HepG2 (cell line): ENCODE data around the gene DNPH1. TPM values are rescaled to one million over a fixed set of nuclear protein-coding genes. Genes with fewer than 3 reads are reported as not detected.

Experiments
- CREBL2 ChIP-seq: sonication (generic); formaldehyde crosslinking; IDR thresholded peaks from 2 replicates; pipeline ENCODE4 v1.8.1; 2023; ENCODE audit warnings: missing genetic modification reagents, mild to moderate bottlenecking, borderline replicate concordance
- MED8 ChIP-seq: sonication (generic); formaldehyde crosslinking; IDR thresholded peaks from 2 replicates; pipeline ENCODE4 v1.8.1; 2023; ENCODE audit warnings: mild to moderate bottlenecking, missing genetic modification reagents; ENCODE audit not compliant: insufficient replicate concordance
- MEIS2 ChIP-seq: sonication (generic); formaldehyde crosslinking; IDR thresholded peaks from 2 replicates; pipeline ENCODE4 v1.9.0; 2021; ENCODE audit warnings: mild to moderate bottlenecking, missing genetic modification reagents
- MXI1 ChIP-seq: IDR thresholded peaks from 3 replicates; pipeline ENCODE4 v1.6.1; 2012; ENCODE audit warnings: low read depth, low read length, inconsistent platforms, borderline replicate concordance
- PHF21A ChIP-seq: sonication (generic); formaldehyde crosslinking; IDR thresholded peaks from 2 replicates; pipeline ENCODE4 v1.5.0; 2020; ENCODE audit warnings: mild to moderate bottlenecking, missing genetic modification reagents
- SMYD3 ChIP-seq: sonication (generic); formaldehyde crosslinking; IDR thresholded peaks from 2 replicates; pipeline ENCODE4 v1.8.1; 2023; ENCODE audit warnings: mild to moderate bottlenecking, missing genetic modification reagents
- TGIF2 ChIP-seq: IDR thresholded peaks from 2 replicates; pipeline ENCODE4 v1.6.1; 2016; ENCODE audit warnings: control low read depth, missing compliant biosample characterization
- THAP7 ChIP-seq: sonication (generic); formaldehyde crosslinking; IDR thresholded peaks from 2 replicates; pipeline ENCODE4 v1.8.1; 2023; ENCODE audit warnings: mild to moderate bottlenecking, missing genetic modification reagents
- ZBED4 ChIP-seq: sonication (generic); formaldehyde crosslinking; IDR thresholded peaks from 2 replicates; pipeline ENCODE4 v1.4.0; 2020; ENCODE audit warnings: missing genetic modification reagents, borderline replicate concordance
- ZNF136 ChIP-seq: sonication (generic); formaldehyde crosslinking; IDR thresholded peaks from 2 replicates; pipeline ENCODE4 v1.8.1; 2022; ENCODE audit warnings: low read depth, mild to moderate bottlenecking, moderate library complexity, missing genetic modification reagents
- ZNF143 ChIP-seq: sonication (generic); formaldehyde crosslinking; IDR thresholded peaks from 2 replicates; pipeline ENCODE4 v1.4.0; 2020; ENCODE audit warnings: missing genetic modification reagents
- ZNF557 ChIP-seq: sonication (generic); formaldehyde crosslinking; IDR thresholded peaks from 2 replicates; pipeline ENCODE4 v1.4.0; 2020; ENCODE audit warnings: missing genetic modification reagents
- ZNF670 ChIP-seq: sonication (generic); formaldehyde crosslinking; IDR thresholded peaks from 2 replicates; pipeline ENCODE4 v1.8.0; 2022; ENCODE audit warnings: mild to moderate bottlenecking, missing genetic modification reagents, borderline replicate concordance
- ZSCAN30 ChIP-seq: sonication (generic); formaldehyde crosslinking; IDR thresholded peaks from 2 replicates; pipeline ENCODE4 v1.5.0; 2020; ENCODE audit warnings: mild to moderate bottlenecking, missing genetic modification reagents
- polyA plus RNA-seq, 8 experiments: library from polyadenylated mRNA; depleted of rRNA in 3 of 8; stranded (reverse) in 7 of 8; unstranded in 1 of 8; fragments of >200 nt; fragmentation: Illumina TruSeq in 4 of 8; extraction: Trizol in 4 of 8; gene quantifications; 2 replicates each; pipeline versions ENCODE4 v1.2.1 to v1.2.3, GENCODE V29; 2011 to 2016; ENCODE audit warnings: low read depth in 4 of 8, missing spikeins in 1 of 8, mixed read lengths in 1 of 8; ENCODE audit not compliant: insufficient read depth in 1 of 8
- total RNA-seq, 5 experiments: library from RNA; depleted of rRNA; stranded (reverse); fragments of >200 nt; fragmentation: Illumina TruSeq; extraction: Trizol; gene quantifications; 2 replicates each; pipeline ENCODE4 v1.2.3, GENCODE V29; 2016; ENCODE audit warnings: low read depth in 1 of 5
- TF ChIP-seq, protein P1 (sequence below): sonication (generic); formaldehyde crosslinking; conservative IDR thresholded peaks from 2 replicates; pipeline ENCODE4 v1.4.0; 2020; ENCODE audit warnings: mild to moderate bottlenecking, missing genetic modification reagents, moderate library complexity
- TF ChIP-seq, protein P2 (sequence below): sonication (generic); formaldehyde crosslinking; IDR thresholded peaks from 2 replicates; pipeline ENCODE4 v1.5.1; 2020; ENCODE audit warnings: mild to moderate bottlenecking, missing genetic modification reagents, moderate library complexity

Gene DNPH1
- total and polyA plus RNA-seq, 2 of the 13 experiments (the other 11 are each of a cell fraction or from before 2014, with no cell fraction given) = 56.5 to 75.1 TPM

- TF ChIP-seq, protein P1, sequence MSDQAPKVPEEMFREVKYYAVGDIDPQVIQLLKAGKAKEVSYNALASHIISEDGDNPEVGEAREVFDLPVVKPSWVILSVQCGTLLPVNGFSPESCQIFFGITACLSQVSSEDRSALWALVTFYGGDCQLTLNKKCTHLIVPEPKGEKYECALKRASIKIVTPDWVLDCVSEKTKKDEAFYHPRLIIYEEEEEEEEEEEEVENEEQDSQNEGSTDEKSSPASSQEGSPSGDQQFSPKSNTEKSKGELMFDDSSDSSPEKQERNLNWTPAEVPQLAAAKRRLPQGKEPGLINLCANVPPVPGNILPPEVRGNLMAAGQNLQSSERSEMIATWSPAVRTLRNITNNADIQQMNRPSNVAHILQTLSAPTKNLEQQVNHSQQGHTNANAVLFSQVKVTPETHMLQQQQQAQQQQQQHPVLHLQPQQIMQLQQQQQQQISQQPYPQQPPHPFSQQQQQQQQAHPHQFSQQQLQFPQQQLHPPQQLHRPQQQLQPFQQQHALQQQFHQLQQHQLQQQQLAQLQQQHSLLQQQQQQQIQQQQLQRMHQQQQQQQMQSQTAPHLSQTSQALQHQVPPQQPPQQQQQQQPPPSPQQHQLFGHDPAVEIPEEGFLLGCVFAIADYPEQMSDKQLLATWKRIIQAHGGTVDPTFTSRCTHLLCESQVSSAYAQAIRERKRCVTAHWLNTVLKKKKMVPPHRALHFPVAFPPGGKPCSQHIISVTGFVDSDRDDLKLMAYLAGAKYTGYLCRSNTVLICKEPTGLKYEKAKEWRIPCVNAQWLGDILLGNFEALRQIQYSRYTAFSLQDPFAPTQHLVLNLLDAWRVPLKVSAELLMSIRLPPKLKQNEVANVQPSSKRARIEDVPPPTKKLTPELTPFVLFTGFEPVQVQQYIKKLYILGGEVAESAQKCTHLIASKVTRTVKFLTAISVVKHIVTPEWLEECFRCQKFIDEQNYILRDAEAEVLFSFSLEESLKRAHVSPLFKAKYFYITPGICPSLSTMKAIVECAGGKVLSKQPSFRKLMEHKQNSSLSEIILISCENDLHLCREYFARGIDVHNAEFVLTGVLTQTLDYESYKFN (CRISPR knock-in tag) = peak; percentile 91
- TF ChIP-seq SMYD3 (CRISPR knock-in tag) = no peak
- no peak for TF ChIP-seq CREBL2 (CRISPR knock-in tag)
- peak; percentile 78; the same call in 1 of the 2 replicates for TF ChIP-seq PHF21A (CRISPR knock-in tag)
- TF ChIP-seq ZNF670 = no peak
- TF ChIP-seq ZNF136 (CRISPR knock-in tag) = 0 out of 2 replicates have a peak, but pooled peaks have one; percentile 35
- no peak for TF ChIP-seq MED8 (CRISPR knock-in tag)
- TF ChIP-seq ZNF557 (CRISPR knock-in tag) = no peak
- no peak for TF ChIP-seq MXI1
- no peak for TF ChIP-seq MEIS2 (CRISPR knock-in tag)
- TF ChIP-seq ZSCAN30 = no peak
- TF ChIP-seq ZBED4 (CRISPR knock-in tag) = peak; percentile 95
- TF ChIP-seq TGIF2 (CRISPR knock-in tag) = no peak
- TF ChIP-seq THAP7 = no peak
- TF ChIP-seq, protein P2, sequence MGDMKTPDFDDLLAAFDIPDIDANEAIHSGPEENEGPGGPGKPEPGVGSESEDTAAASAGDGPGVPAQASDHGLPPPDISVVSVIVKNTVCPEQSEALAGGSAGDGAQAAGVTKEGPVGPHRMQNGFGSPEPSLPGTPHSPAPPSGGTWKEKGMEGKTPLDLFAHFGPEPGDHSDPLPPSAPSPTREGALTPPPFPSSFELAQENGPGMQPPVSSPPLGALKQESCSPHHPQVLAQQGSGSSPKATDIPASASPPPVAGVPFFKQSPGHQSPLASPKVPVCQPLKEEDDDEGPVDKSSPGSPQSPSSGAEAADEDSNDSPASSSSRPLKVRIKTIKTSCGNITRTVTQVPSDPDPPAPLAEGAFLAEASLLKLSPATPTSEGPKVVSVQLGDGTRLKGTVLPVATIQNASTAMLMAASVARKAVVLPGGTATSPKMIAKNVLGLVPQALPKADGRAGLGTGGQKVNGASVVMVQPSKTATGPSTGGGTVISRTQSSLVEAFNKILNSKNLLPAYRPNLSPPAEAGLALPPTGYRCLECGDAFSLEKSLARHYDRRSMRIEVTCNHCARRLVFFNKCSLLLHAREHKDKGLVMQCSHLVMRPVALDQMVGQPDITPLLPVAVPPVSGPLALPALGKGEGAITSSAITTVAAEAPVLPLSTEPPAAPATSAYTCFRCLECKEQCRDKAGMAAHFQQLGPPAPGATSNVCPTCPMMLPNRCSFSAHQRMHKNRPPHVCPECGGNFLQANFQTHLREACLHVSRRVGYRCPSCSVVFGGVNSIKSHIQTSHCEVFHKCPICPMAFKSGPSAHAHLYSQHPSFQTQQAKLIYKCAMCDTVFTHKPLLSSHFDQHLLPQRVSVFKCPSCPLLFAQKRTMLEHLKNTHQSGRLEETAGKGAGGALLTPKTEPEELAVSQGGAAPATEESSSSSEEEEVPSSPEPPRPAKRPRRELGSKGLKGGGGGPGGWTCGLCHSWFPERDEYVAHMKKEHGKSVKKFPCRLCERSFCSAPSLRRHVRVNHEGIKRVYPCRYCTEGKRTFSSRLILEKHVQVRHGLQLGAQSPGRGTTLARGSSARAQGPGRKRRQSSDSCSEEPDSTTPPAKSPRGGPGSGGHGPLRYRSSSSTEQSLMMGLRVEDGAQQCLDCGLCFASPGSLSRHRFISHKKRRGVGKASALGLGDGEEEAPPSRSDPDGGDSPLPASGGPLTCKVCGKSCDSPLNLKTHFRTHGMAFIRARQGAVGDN (CRISPR knock-in tag) = peak; percentile 95
- TF ChIP-seq ZNF143 (CRISPR knock-in tag) = no peak
Measured at GRCh38 chr6:43276577-43277305, 47.5 kb upstream of the DNPH1 start (continued).
